Measurements from ENCODE around the gene KCTD15.

The KCTD15 gene

DNA sequence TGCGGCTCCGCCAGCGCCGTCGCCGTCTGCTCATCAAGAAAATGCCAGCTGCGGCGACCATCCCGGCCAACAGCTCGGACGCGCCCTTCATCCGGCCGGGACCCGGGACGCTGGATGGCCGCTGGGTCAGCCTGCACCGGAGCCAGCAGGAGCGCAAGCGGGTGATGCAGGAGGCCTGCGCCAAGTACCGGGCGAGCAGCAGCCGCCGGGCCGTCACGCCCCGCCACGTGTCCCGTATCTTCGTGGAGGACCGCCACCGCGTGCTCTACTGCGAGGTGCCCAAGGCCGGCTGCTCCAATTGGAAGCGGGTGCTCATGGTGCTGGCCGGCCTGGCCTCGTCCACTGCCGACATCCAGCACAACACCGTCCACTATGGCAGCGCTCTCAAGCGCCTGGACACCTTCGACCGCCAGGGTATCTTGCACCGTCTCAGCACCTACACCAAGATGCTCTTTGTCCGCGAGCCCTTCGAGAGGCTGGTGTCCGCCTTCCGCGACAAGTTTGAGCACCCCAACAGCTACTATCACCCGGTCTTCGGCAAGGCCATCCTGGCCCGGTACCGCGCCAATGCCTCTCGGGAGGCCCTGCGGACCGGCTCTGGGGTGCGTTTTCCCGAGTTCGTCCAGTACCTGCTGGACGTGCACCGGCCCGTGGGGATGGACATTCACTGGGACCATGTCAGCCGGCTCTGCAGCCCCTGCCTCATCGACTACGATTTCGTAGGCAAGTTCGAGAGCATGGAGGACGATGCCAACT lies 24.4 kb upstream of the KCTD15 start:
- TF ChIP-seq TAF1 (IDR thresholded peaks at IDR 0.05; ENCODE audit: borderline replicate concordance, low read depth, low read length) = no peak
- no peak for TF ChIP-seq POLR2AphosphoS5 (IDR thresholded peaks at IDR 0.05; ENCODE audit: low read depth, low read length)
- TF ChIP-seq POLR2A (IDR thresholded peaks at IDR 0.05; ENCODE audit: low read depth, low read length) = no peak
- DNase-seq (ENCODE audit: insufficient read length) = no peak
- FAIRE-seq = no peak

DNA sequence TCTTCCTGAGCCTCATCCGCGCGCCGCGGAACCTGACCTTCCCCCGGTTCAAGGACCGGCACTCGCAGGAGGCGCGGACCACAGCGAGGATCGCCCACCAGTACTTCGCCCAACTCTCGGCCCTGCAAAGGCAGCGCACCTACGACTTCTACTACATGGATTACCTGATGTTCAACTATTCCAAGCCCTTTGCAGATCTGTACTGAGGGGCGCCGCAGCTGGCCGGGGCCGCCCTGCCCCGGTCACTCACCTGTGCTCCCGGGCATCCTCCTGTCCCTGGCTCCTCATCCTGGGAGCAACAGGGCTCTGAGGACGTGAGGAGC lies 23.9 kb upstream of the KCTD15 start:
- DNase-seq (ENCODE audit: insufficient read length) (no peak), FAIRE-seq (no peak)
- TF ChIP-seq TAF1 (IDR thresholded peaks at IDR 0.05; ENCODE audit: borderline replicate concordance, low read depth, low read length) (no peak), POLR2A (IDR thresholded peaks at IDR 0.05; ENCODE audit: low read depth, low read length) (no peak), POLR2AphosphoS5 (IDR thresholded peaks at IDR 0.05; ENCODE audit: low read depth, low read length) (no peak)

DNA sequence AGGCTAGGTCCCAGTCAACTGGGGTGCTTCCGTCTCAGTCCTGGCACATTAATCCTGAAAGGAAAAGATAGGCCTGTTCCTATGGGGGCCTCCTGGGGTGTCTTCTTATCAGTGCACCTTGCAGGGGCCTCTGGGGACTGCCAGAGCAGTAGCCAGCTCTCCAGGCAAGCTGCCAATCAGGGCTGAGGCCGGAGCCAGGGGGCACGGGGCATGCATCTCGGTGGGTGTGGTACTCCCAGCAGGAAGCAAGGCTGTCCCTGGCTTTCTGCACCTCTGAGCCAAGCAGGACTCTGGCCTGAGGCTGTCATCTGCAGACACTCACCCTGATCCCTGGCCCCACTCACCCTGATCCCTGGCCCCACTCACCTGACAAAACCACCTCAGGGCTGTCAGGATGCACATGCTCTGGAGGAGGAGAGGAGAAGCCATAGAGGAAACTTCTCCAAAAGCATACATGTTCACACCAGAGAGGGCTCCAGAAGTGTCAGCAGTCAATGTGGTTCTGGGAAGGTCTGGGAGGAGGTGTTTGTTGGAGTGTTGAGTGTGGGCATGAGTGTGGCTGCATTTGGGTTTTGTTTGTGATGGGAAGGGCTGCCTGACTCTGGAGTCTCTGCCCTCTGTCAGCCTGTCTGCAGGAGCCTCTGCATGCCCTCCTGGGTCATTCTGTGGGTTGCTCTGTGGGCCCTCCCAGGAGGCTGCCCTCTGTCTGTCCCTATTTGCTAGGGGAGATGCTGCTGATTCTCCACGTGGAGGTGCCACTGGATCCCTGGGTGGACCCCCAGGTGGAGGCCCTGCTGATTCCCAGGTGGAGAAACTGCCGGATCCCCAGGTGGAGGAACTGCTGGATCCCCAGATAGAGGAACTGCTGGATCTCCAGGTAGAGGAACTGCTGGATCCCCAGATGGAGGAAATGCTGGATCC lies 22.7 kb upstream of the KCTD15 start:
- no peak for TF ChIP-seq POLR2A (IDR thresholded peaks at IDR 0.05; ENCODE audit: low read depth, low read length)
- no peak for TF ChIP-seq TAF1 (IDR thresholded peaks at IDR 0.05; ENCODE audit: borderline replicate concordance, low read depth, low read length)
- TF ChIP-seq POLR2AphosphoS5 (IDR thresholded peaks at IDR 0.05; ENCODE audit: low read depth, low read length) = no peak
- DNase-seq (ENCODE audit: insufficient read length) = no peak
- FAIRE-seq = no peak

DNA sequence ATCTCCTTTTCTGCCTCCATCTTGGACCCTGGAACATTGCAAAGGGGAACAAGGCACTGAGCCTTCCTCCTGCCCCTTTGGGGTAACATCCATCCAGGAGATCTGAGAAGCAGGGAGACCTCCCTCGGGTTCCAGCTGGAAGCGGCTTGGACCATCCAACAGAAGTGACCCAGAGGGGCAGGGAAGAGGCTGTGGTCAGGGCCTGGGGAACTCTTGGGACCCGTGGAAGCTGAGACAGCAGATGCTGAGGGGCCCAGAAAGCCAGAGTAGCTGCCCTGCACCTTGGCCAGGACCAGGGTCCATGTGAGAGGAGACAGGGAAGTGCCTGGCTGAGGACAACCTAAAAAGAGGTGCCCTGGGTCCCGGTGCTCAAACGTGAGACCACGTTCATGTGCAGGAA lies 21.9 kb upstream of the KCTD15 start:
- FAIRE-seq = no peak
- no peak for DNase-seq (ENCODE audit: insufficient read length)

GRCh38 chr19:33775731-33776487 lies 20.8 kb upstream of the KCTD15 start:
- DNase-seq (ENCODE audit: insufficient read length) = no peak
- TF ChIP-seq POLR2A (IDR thresholded peaks at IDR 0.05; ENCODE audit: low read depth, low read length) = no peak
- no peak for TF ChIP-seq POLR2AphosphoS5 (IDR thresholded peaks at IDR 0.05; ENCODE audit: low read depth, low read length)
- TF ChIP-seq TAF1 (IDR thresholded peaks at IDR 0.05; ENCODE audit: borderline replicate concordance, low read depth, low read length) = no peak
- FAIRE-seq = no peak

More for the DNA sequence above, 21.9 kb upstream of the KCTD15 start:
- no peak for TF ChIP-seq POLR2AphosphoS5 (IDR thresholded peaks at IDR 0.05; ENCODE audit: low read depth, low read length)
- TF ChIP-seq TAF1 (IDR thresholded peaks at IDR 0.05; ENCODE audit: borderline replicate concordance, low read depth, low read length) = no peak
- no peak for TF ChIP-seq POLR2A (IDR thresholded peaks at IDR 0.05; ENCODE audit: low read depth, low read length)

DNA sequence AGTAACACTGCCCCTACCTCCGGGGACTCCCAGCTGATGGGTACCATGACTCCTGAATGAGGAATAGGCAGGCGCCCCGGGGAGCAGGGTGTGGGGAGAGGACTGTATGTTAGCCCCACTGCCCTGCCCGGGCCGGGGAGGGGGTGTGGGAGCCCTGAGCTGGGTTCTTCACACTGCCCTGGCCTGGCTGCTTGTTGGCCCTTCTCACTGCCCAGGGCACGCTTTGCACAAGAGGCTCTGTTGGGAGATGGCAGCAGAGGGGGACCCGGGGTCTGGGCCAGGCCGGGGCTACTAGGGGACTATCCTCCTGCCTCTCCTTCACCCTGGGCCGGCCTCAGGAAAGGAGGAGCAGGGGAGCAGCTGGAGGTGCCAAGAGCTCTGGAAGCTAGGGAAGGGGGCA lies 19.3 kb upstream of the KCTD15 start:
- TF ChIP-seq POLR2AphosphoS5 (IDR thresholded peaks at IDR 0.05; ENCODE audit: low read depth, low read length) (no peak), POLR2A (IDR thresholded peaks at IDR 0.05; ENCODE audit: low read depth, low read length) (no peak), TAF1 (IDR thresholded peaks at IDR 0.05; ENCODE audit: borderline replicate concordance, low read depth, low read length) (no peak)
- FAIRE-seq (no peak), DNase-seq (ENCODE audit: insufficient read length) (no peak)

DNA sequence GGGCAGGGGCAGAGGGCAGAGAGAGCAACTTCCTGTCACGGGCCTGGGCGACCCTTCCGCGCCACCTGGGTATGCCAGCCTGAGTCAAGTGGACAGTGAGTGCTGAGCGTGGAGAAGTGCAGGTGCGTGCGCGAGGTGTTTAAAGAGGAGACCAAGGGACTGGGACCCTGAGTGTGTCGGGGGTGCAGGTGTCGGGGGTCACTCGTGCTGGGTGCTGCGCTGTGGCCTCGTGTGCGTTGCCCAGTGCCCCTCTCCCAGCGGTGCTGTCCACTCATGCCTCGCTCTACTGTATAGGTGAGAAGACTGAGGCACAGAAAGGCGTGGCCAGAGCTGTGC lies 18.9 kb upstream of the KCTD15 start:
- DNase-seq (ENCODE audit: insufficient read length) (no peak), FAIRE-seq (no peak)
- TF ChIP-seq POLR2A (IDR thresholded peaks at IDR 0.05; ENCODE audit: low read depth, low read length) (no peak), TAF1 (IDR thresholded peaks at IDR 0.05; ENCODE audit: borderline replicate concordance, low read depth, low read length) (no peak), POLR2AphosphoS5 (IDR thresholded peaks at IDR 0.05; ENCODE audit: low read depth, low read length) (no peak)

GRCh38 chr19:33778089-33778791 lies 18.4 kb upstream of the KCTD15 start:
- DNase-seq (ENCODE audit: insufficient read length) = peak; percentile 99
- no peak for TF ChIP-seq POLR2AphosphoS5 (IDR thresholded peaks at IDR 0.05; ENCODE audit: low read depth, low read length)
- TF ChIP-seq POLR2A (IDR thresholded peaks at IDR 0.05; ENCODE audit: low read depth, low read length) = no peak
- peak; percentile 68 for FAIRE-seq

GRCh38 chr19:33779849-33780248 lies 16.8 kb upstream of the KCTD15 start:
- TF ChIP-seq POLR2A (IDR thresholded peaks at IDR 0.05; ENCODE audit: low read depth, low read length) (no peak), POLR2AphosphoS5 (IDR thresholded peaks at IDR 0.05; ENCODE audit: low read depth, low read length) (no peak), TAF1 (IDR thresholded peaks at IDR 0.05; ENCODE audit: borderline replicate concordance, low read depth, low read length) (no peak)
- DNase-seq (ENCODE audit: insufficient read length) = no peak
- no peak for FAIRE-seq

- no peak for DNase-seq (ENCODE audit: insufficient read length)
- TF ChIP-seq POLR2AphosphoS5 (IDR thresholded peaks at IDR 0.05; ENCODE audit: low read depth, low read length) = no peak
- no peak for TF ChIP-seq TAF1 (IDR thresholded peaks at IDR 0.05; ENCODE audit: borderline replicate concordance, low read depth, low read length)
- no peak for TF ChIP-seq POLR2A (IDR thresholded peaks at IDR 0.05; ENCODE audit: low read depth, low read length)
- FAIRE-seq = no peak
Measured at GRCh38 chr19:33780251-33780650, 16.4 kb upstream of the KCTD15 start.

DNA sequence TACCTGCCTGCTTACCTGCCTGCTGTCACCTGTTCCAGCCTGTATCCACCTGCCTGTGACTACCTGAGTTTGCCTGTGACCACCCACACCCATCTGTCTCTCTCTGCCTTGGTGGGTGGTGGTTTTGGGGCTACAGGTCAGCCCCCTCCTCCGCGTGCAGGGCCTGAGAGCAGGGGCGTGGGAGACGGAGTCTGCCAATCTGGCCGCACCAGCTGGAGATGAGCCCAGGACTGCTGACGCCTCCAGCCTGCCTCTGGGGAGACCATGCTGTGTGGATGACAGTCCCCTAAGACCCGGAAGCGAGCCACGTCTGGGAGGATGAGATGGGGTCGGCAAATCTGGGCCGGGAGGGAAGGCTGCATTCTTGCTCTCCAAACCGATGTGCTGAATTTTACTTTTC lies 15.9 kb upstream of the KCTD15 start:
- no peak for FAIRE-seq
- DNase-seq (ENCODE audit: insufficient read length) = no peak
- TF ChIP-seq POLR2A (IDR thresholded peaks at IDR 0.05; ENCODE audit: low read depth, low read length) = no peak
- no peak for TF ChIP-seq POLR2AphosphoS5 (IDR thresholded peaks at IDR 0.05; ENCODE audit: low read depth, low read length)
- TF ChIP-seq TAF1 (IDR thresholded peaks at IDR 0.05; ENCODE audit: borderline replicate concordance, low read depth, low read length) = no peak

Data from GM12892 (cell line).